GM21381 (cell line): Measurements from ENCODE around the gene ILKAP.
A peak's percentile ranks its signal among the peaks of the same experiment; 100 is the strongest.

Experiments
- ATAC-seq: cut with Tn5 transposase; IDR thresholded peaks from one replicate; pipeline ENCODE4 v1.9.1; 2021; ENCODE audit warnings: mild to moderate bottlenecking, moderate library complexity; ENCODE audit not compliant: unreplicated experiment

Gene ILKAP

GRCh38 chr2:238237431-238238135 is 34.1 kb upstream of the ILKAP start:
- ATAC-seq, result no peak

- no peak for ATAC-seq
These were observed 33.1 kb upstream of the ILKAP start for GRCh38 chr2:238236571-238236970.

DNA sequence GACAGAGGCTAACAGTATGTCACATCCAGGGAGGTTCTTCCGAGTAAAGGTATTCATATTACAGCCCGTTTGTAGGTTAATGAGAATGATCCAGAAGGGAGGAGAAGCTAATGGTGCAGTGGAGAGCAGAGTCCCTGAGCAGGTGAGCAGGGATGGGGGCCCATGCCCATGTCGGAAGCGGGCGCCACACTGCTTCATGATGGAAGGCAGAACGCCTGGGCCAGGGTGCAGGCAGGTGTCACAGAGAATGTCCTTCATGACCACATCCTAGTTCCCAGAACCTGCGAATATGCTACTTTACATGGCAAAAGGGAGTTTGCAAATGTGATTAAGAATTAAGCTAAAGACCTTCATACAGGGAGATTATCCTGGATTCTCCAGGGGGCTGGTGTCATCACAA is 32.4 kb upstream of the ILKAP start:
- no peak for ATAC-seq

GRCh38 chr2:238235331-238235732 is 31.8 kb upstream of the ILKAP start:
- ATAC-seq, result no peak

DNA sequence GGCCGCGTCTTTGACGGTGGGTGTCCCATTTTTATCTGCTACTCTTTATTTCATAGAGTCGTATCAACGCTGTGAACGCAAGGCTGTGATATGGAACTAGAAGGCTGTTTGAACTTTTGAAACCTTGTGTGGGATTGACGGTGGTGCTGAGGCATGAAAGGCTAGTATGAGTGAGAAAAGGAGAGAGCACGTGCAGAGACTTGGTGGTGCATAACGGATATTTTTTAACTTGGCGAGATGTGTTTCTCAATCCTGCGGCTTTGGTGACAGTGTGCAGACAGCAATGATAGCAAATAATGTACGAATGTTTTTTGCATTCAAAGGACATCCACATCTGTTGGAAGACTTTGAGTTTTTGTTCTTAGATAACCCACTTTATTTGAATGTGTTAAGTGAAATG is 30.1 kb upstream of the ILKAP start:
- ATAC-seq, result no peak

- no peak for ATAC-seq
These were observed 28.3 kb upstream of the ILKAP start for GRCh38 chr2:238231809-238232208.

DNA sequence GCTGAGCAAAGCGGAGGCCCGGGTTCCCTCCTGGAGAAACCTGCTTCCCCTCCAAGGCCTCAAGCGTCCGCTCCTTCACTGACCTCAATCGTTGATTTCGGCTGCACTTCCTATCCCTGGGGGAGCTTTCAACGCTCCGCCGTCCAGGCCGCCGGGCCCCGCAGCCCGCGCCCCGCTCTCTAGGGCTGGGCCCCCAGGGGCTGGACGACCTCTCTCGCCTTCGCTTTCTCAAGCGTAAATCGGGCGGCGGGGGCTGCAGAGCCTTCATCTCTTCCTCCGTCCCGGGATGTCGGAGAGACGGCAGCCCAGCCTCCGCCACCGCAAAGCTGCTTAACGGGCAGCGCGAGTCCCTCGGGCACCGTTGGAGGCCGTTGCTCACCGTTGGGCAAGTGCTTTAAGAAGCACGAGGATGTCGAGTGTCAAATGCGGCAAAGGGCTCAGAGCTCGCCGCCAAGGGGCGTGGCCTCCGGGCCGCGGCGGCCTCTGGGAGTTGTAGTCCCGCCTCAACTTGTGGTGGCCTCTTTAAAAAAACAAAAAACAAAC is 27.8 kb upstream of the ILKAP start:
- peak; percentile 66 for ATAC-seq

GRCh38 chr2:238230699-238231098 is 27.2 kb upstream of the ILKAP start:
- no peak for ATAC-seq

DNA sequence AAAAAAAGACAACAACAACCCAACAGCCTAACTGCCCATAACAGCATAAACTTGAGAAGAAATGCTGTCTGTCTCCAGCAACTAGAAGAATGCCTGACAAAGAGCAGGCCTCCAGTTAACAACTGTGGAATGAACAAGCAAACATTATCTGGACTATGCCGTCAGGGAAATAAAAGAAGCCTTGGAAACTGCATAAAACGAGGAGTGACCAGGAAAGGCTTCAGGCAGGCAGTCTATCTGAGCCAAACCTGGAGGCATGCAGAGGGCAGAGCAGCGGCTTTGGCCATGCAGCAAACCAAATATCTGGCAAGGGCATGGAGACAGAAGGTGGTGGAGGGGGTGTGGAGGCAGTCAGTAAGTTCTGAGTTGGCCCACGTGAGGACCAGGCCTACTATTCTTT is 25.2 kb upstream of the ILKAP start:
- ATAC-seq, result no peak

GRCh38 chr2:238227587-238228032 is 24.1 kb upstream of the ILKAP start:
- no peak for ATAC-seq

GRCh38 chr2:238226698-238227586 is 23.4 kb upstream of the ILKAP start:
- no peak for ATAC-seq

GRCh38 chr2:238225911-238226697 is 22.6 kb upstream of the ILKAP start:
- no peak for ATAC-seq

DNA sequence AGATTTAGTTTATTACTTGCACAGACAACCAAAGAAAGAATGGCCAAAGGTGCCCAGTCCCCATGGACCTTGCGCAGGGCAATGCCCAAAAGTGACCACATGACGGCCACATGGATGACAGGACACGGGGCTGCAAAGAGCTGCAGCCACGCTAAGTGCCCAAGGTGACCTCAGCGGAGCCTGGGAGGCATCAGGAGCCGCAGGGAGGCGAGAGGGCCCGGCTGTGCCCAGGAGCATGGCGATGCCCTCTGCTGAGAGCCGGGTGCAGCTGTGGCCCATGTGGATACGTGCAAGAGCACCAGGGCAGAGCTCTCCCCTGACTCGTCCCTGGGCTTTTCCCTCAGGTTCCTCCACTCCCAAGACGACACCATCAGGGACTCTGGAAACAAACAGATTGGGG is 21.6 kb upstream of the ILKAP start:
- ATAC-seq, result no peak

DNA sequence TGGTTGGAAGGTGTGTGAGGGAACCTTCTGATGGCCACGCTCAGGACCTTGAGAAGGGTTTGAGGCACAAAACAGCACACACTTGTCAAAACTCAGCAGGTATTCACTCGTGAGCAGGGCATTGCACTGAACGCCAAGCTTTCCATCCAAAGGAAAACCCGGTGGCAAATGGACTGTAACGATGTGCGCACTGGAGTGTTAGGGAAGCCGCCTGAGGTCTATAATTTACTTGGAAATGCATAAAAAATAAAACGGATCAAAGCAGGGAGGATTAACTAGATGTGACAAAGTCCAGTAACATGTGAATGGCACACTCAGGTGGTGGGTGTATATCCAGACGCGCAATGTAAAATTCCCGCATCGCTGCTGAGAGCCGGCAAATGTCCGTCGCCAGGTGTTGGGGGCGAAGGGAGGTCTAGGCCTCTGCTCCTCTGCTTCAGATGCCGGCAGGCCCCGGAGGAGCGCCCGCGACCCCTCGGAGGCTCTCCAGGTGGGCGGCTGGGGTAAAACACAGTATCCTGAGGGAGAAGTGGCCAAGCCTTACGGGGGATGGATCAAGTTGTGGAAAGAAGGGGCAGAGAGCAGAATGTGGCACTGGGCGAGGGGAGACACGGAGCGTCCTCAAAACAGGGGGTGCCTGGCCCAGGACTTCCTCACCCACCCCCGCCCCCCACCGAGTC is 21.0 kb upstream of the ILKAP start:
- no peak for ATAC-seq

DNA sequence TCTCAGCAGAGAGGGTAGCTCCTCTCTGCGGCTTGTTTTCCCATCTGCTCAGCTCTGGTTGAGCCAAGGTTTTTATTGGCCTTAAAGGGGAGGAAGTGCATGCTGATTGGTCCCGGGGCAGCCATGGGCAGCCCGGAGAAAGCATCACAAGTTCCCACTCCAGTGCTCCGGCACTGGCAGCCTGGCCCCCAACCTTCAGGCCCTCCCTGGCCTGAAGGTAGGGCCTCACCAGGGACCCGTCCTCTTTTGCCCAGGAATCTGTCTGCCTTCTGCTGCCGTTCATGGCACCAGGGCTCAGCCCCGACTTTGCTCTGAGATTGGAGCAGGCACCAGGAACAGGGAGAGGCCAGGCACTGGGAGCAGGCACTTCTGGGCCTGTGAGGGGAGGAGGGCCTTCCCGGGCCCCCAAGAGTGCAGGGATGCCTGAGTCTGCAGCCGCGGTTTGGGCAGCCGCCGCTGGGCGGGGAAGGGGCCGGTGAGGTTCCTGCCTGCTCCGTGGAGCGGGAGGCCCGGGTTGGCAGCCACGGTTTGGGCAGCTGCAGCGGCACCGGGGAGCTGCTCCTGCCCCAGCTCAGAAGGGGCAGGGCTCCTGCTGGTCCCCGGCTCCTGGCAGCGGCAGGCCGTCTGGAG is 17.5 kb upstream of the ILKAP start:
- ATAC-seq, result no peak

DNA sequence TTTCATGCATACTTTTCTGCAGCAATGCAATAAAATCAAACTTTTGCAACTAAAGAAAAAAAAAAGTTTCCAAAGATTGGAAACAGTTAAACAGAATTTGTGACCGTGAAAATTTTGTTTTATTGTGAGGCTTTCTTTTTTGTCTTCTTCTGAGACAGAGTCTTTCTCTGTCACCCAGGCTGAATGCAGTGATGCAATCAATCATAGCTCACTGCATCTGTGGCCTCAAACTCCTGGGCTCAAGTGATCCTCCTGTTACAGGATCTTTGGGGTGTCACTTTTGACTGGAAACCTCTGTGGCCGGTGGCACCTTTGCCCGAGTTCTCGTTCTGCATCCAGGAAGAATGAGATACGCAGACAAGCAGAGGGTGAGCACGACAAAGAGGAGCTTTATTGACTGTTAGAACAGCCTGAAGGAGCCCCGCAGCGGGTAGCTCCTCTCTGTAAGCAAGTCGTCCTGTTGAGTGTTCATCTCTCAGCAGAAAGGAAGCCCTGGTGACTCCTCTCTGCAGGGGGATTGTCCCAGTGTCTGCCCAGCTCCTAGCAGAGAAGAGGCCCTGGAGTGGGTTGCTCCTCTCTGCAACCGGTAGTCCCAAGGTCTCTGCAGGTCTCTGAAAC is 16.9 kb upstream of the ILKAP start:
- no peak for ATAC-seq

- ATAC-seq, result no peak
These were observed 13.2 kb upstream of the ILKAP start for GRCh38 chr2:238216651-238217184.

DNA sequence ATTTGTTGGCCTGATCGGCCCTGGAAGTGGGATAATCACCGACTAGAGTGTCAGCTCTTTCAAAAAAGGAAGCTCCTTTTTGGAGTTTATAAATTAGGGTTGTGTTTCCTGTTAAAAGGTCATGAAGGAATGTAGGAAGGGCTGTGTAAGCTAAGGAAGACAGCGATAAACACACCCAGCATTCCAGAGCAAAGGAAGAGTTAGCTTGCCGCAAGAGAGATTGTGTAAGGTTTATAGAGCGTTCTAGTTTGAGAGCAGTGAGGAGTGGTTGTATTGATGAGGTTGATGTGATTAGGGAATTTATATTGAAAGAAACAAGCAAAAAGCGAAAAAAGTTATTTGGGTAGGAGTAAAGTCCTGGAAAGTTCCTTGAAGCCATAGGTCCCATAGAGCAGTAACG is 3.5 kb upstream of the ILKAP start:
- no peak for ATAC-seq

DNA sequence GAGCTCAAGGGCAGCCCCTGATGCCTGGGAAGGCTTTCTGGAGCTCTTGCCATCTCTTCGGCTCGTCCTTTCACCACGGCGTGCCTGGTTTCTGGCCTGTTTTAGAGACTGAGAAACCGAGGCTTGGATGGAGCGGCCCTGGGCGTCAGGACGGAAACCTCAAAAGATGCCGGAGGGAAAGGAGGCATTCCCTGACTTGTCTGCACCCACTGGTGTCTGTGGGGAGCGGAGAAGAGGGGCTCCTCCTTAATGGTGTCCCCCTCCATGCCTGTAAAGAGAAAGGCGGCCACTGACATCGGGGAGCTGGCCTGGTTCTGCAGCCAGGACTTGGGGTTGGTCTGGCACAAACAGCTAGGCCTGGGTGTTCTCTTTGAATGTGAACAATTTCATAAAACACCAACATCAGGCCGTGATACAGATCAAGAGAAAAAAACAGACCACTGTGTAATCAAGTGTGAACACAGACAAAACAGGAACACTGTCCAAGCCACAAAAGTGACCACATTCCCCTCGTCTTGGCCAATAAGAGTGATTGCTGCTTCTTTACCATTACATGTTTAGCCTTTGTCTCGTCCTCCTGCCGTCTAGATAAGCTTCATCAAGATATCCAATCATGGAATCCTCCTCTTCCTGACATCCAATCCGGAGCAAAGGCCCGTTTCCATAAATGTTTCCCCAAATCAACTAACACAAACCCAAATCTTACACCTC is 633 bp upstream of the ILKAP start:
- ATAC-seq, result no peak
